ENCODE measurements around the gene MAST3.

DNA sequence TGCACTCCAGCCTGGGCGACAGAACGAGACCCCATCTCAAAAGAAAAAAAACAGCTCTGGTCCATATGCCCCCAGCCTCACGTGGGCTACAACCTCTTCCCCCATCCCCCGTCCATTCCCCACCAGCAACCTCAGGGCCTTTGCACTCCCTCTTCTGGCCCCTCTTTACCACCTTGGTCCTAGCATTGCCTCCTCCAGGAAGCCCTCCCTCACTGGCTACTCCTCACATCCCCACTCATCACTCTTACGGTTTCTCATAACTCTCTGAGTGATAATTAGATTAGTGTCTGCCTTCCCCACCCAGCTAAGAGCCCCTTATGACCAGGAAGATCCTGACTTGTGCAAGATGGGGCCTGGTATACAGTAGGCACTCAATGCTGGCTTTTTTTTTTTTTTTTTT, 41.6 kb upstream of the MAST3 start:
- TF ChIP-seq, protein P1, sequence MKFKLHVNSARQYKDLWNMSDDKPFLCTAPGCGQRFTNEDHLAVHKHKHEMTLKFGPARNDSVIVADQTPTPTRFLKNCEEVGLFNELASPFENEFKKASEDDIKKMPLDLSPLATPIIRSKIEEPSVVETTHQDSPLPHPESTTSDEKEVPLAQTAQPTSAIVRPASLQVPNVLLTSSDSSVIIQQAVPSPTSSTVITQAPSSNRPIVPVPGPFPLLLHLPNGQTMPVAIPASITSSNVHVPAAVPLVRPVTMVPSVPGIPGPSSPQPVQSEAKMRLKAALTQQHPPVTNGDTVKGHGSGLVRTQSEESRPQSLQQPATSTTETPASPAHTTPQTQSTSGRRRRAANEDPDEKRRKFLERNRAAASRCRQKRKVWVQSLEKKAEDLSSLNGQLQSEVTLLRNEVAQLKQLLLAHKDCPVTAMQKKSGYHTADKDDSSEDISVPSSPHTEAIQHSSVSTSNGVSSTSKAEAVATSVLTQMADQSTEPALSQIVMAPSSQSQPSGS (CRISPR knock-in tag; IDR thresholded peaks at IDR 0.05; ENCODE audit: borderline replicate concordance, low read depth), result no peak
- TF ChIP-seq TP53 (CRISPR knock-in tag; IDR thresholded peaks at IDR 0.05), result no peak
- TF ChIP-seq, protein P2, sequence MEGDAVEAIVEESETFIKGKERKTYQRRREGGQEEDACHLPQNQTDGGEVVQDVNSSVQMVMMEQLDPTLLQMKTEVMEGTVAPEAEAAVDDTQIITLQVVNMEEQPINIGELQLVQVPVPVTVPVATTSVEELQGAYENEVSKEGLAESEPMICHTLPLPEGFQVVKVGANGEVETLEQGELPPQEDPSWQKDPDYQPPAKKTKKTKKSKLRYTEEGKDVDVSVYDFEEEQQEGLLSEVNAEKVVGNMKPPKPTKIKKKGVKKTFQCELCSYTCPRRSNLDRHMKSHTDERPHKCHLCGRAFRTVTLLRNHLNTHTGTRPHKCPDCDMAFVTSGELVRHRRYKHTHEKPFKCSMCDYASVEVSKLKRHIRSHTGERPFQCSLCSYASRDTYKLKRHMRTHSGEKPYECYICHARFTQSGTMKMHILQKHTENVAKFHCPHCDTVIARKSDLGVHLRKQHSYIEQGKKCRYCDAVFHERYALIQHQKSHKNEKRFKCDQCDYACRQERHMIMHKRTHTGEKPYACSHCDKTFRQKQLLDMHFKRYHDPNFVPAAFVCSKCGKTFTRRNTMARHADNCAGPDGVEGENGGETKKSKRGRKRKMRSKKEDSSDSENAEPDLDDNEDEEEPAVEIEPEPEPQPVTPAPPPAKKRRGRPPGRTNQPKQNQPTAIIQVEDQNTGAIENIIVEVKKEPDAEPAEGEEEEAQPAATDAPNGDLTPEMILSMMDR (IDR thresholded peaks at IDR 0.05), result no peak
- TF ChIP-seq, protein P3, sequence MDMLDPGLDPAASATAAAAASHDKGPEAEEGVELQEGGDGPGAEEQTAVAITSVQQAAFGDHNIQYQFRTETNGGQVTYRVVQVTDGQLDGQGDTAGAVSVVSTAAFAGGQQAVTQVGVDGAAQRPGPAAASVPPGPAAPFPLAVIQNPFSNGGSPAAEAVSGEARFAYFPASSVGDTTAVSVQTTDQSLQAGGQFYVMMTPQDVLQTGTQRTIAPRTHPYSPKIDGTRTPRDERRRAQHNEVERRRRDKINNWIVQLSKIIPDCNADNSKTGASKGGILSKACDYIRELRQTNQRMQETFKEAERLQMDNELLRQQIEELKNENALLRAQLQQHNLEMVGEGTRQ (CRISPR knock-in tag; IDR thresholded peaks at IDR 0.05), result no peak
- TF ChIP-seq, protein P4, sequence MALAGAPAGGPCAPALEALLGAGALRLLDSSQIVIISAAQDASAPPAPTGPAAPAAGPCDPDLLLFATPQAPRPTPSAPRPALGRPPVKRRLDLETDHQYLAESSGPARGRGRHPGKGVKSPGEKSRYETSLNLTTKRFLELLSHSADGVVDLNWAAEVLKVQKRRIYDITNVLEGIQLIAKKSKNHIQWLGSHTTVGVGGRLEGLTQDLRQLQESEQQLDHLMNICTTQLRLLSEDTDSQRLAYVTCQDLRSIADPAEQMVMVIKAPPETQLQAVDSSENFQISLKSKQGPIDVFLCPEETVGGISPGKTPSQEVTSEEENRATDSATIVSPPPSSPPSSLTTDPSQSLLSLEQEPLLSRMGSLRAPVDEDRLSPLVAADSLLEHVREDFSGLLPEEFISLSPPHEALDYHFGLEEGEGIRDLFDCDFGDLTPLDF (CRISPR knock-in tag; IDR thresholded peaks at IDR 0.05), result no peak
- TF ChIP-seq, protein P5, sequence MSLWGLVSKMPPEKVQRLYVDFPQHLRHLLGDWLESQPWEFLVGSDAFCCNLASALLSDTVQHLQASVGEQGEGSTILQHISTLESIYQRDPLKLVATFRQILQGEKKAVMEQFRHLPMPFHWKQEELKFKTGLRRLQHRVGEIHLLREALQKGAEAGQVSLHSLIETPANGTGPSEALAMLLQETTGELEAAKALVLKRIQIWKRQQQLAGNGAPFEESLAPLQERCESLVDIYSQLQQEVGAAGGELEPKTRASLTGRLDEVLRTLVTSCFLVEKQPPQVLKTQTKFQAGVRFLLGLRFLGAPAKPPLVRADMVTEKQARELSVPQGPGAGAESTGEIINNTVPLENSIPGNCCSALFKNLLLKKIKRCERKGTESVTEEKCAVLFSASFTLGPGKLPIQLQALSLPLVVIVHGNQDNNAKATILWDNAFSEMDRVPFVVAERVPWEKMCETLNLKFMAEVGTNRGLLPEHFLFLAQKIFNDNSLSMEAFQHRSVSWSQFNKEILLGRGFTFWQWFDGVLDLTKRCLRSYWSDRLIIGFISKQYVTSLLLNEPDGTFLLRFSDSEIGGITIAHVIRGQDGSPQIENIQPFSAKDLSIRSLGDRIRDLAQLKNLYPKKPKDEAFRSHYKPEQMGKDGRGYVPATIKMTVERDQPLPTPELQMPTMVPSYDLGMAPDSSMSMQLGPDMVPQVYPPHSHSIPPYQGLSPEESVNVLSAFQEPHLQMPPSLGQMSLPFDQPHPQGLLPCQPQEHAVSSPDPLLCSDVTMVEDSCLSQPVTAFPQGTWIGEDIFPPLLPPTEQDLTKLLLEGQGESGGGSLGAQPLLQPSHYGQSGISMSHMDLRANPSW (CRISPR knock-in tag; conservative IDR thresholded peaks at IDR 0.05; ENCODE audit: low read depth), result no peak
- TF ChIP-seq TEAD4 (CRISPR knock-in tag; IDR thresholded peaks at IDR 0.05), result no peak
- no peak for TF ChIP-seq GABPB1 (CRISPR knock-in tag; IDR thresholded peaks at IDR 0.05)
- no peak for TF ChIP-seq TEAD1 (CRISPR knock-in tag; IDR thresholded peaks at IDR 0.05)
- no peak for TF ChIP-seq ZNF317 (CRISPR knock-in tag; IDR thresholded peaks at IDR 0.05; ENCODE audit: borderline replicate concordance, low read depth)
- no peak for TF ChIP-seq JUN (CRISPR knock-in tag; IDR thresholded peaks at IDR 0.05)
- no peak for TF ChIP-seq SMAD4 (CRISPR knock-in tag; IDR thresholded peaks at IDR 0.05)
- no peak for TF ChIP-seq CREB1 (CRISPR knock-in tag; IDR thresholded peaks at IDR 0.05)

Data from WTC11 (cell line).